ENCODE data around the gene CHD9.

The CHD9 gene

GRCh38 chr16:53042235-53042701, 12.5 kb upstream of the CHD9 start:
- TF ChIP-seq ZC3H10 (CRISPR knock-in tag; IDR thresholded peaks at IDR 0.05) (no peak), SNAI2 (CRISPR knock-in tag; IDR thresholded peaks at IDR 0.05) (no peak), ZNF8 (CRISPR knock-in tag; IDR thresholded peaks at IDR 0.05) (no peak), ISL1 (CRISPR knock-in tag; IDR thresholded peaks at IDR 0.05) (no peak), ARNTL (CRISPR knock-in tag; IDR thresholded peaks at IDR 0.05; ENCODE audit: borderline replicate concordance, low read depth) (no peak), OSR1 (CRISPR knock-in tag; IDR thresholded peaks at IDR 0.05) (no peak), PPARA (CRISPR knock-in tag; IDR thresholded peaks at IDR 0.05; ENCODE audit: borderline replicate concordance) (no peak), TOX (CRISPR knock-in tag; IDR thresholded peaks at IDR 0.05; ENCODE audit: borderline replicate concordance) (no peak), TCF4 (CRISPR knock-in tag; IDR thresholded peaks at IDR 0.05; ENCODE audit: borderline replicate concordance) (no peak), CSRNP3 (CRISPR knock-in tag; IDR thresholded peaks at IDR 0.05) (no peak), ZFP30 (CRISPR knock-in tag; IDR thresholded peaks at IDR 0.05) (no peak), TSHZ2 (CRISPR knock-in tag; IDR thresholded peaks at IDR 0.05) (no peak), ZNF70 (CRISPR knock-in tag; IDR thresholded peaks at IDR 0.05) (no peak), PATZ1 (CRISPR knock-in tag; IDR thresholded peaks at IDR 0.05; ENCODE audit: borderline replicate concordance) (no peak), BACH2 (CRISPR knock-in tag; IDR thresholded peaks at IDR 0.05; ENCODE audit: borderline replicate concordance) (no peak)
- ATAC-seq: no peak

GRCh38 chr16:53043428-53043831, 11.4 kb upstream of the CHD9 start:
- no peak for ATAC-seq
- TF ChIP-seq ESRRG (CRISPR knock-in tag; IDR thresholded peaks at IDR 0.05) (no peak), SNAI2 (CRISPR knock-in tag; IDR thresholded peaks at IDR 0.05) (no peak), BACH2 (CRISPR knock-in tag; IDR thresholded peaks at IDR 0.05; ENCODE audit: borderline replicate concordance) (no peak), ZNF565 (CRISPR knock-in tag; conservative IDR thresholded peaks at IDR 0.05; ENCODE audit: low read depth) (no peak), CSRNP3 (CRISPR knock-in tag; IDR thresholded peaks at IDR 0.05) (no peak), ZFP3 (CRISPR knock-in tag; IDR thresholded peaks at IDR 0.05) (no peak), OSR1 (CRISPR knock-in tag; IDR thresholded peaks at IDR 0.05) (no peak), ZNF8 (CRISPR knock-in tag; IDR thresholded peaks at IDR 0.05) (no peak), GLIS3 (CRISPR knock-in tag; IDR thresholded peaks at IDR 0.05) (no peak), TSHZ2 (CRISPR knock-in tag; IDR thresholded peaks at IDR 0.05) (no peak), RARB (CRISPR knock-in tag; IDR thresholded peaks at IDR 0.05) (no peak), CREB5 (CRISPR knock-in tag; IDR thresholded peaks at IDR 0.05; ENCODE audit: low read depth) (no peak)

Data from SK-N-SH treated with all-trans-retinoic acid at 6 μM for 48 hours (cell line).